H1 (cell line): ENCODE measurements around the gene NUBPL. TPM values are rescaled to one million over a fixed set of nuclear protein-coding genes. Genes with fewer than 3 reads are reported as not detected.

Experiments
- CHD7 ChIP-seq: fragments of 300-600 bp; sonication (generic); IDR thresholded peaks from 2 replicates; pipeline ENCODE4 v1.7.1; 2012; ENCODE audit warnings: low read length, moderate library complexity, mild to moderate bottlenecking, inconsistent platforms; ENCODE audit not compliant: insufficient replicate concordance
- polyA plus RNA-seq, 7 experiments: library from polyadenylated mRNA; depleted of rRNA in 3 of 7; stranded (reverse) in 5 of 7; unstranded in 2 of 7; fragments of >200 nt in 5 of 7; fragments of 200-250 nt in 2 of 7; gene quantifications; 1 replicate in 5 of 7; 2 replicates in 1 of 7; 4 replicates in 1 of 7; pipeline versions ENCODE4 v1.2.1 to v1.2.3, GENCODE V29; 2011 to 2013; ENCODE audit warnings: missing spikeins in 2 of 7, mixed read lengths in 2 of 7
- total RNA-seq: library from RNA; stranded (reverse); fragmentation: NEBNext Ultra II Directional; extraction: Animal tissue kit (Norgen Biotek cat#: 25700); gene quantifications from 2 replicates; pipeline ENCODE4 v1.2.1, GENCODE V29; 2021

NUBPL gene
- total and polyA plus RNA-seq, 2 of the 8 experiments (the other 6 are each of a cell fraction or from before 2014, with no cell fraction given) = 1.6 to 6.8 TPM

- TF ChIP-seq CHD7 = no peak
- TF ChIP-seq, all 59 proteins: peak for 0
Measured at GRCh38 chr14:31828946-31829868, 268.0 kb downstream of the NUBPL start (continued).
